ENCODE measurements around the gene SERF2. TPM values are rescaled to one million over a fixed set of nuclear protein-coding genes. Genes with fewer than 3 reads are reported as not detected.

Gene SERF2
- total RNA-seq, 4 donors from 2014 or later, result 491 to 646 (median 617) TPM

DNA sequence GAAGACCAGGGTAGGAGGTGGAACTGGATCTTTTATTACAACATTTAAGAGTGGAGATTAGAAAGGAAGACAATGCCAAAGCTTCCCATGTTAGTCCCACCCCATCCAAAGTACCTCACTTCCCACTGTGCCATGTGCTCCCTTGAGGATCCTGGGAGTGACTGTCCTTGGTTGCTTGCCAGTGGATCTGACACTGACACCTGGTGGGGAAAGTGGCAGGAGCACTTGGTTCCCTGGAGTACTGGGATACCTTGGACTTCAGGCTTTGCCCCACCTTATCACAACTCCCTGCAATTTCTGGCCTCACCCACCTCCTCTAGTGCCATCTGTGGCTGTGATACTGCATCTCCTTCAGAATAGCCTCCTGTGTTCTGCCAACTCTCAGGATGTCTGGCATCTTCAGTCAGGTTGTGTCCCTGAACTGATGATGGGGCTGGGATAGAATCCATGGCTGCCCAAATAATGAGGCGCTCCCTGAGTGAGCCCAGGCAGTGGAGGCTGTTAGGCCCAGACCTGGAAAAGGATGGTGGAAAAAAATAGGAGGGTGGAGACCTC, 16.6 kb upstream of the SERF2 start:
- DNase-seq, result peak in 1 of 2 donors; percentile 75
- no peaks in the 10 kb centered on the region for H3K27me3 ChIP-seq
- H3K9me3 ChIP-seq, result no peaks in the 10 kb centered on the region
- ATAC-seq, result peak; percentile 53 to 61
- in situ Hi-C loops (cut with MboI; ENCODE audit: low sequenced_read_pairs in 4 of 4) (loop anchor here in 1 of 4 donors (25.0 kb wide), 2 partner anchors 937 to 1862 kb away; partner anchors contain the start of genes B2M, PATL2 and SQOR), intact Hi-C loops (cut with DNase I; ENCODE audit: low total_unique reads) (loop anchor here (10.0 kb wide), 1 partner anchor 331 kb away; no protein-coding TSS in a partner anchor)
- peaks cover 0 to 37% of the 10 kb centered on the region in 2 donors for H3K36me3 ChIP-seq
- no peak overlapping the region for H3K4me3 ChIP-seq
- TF ChIP-seq, protein P1, sequence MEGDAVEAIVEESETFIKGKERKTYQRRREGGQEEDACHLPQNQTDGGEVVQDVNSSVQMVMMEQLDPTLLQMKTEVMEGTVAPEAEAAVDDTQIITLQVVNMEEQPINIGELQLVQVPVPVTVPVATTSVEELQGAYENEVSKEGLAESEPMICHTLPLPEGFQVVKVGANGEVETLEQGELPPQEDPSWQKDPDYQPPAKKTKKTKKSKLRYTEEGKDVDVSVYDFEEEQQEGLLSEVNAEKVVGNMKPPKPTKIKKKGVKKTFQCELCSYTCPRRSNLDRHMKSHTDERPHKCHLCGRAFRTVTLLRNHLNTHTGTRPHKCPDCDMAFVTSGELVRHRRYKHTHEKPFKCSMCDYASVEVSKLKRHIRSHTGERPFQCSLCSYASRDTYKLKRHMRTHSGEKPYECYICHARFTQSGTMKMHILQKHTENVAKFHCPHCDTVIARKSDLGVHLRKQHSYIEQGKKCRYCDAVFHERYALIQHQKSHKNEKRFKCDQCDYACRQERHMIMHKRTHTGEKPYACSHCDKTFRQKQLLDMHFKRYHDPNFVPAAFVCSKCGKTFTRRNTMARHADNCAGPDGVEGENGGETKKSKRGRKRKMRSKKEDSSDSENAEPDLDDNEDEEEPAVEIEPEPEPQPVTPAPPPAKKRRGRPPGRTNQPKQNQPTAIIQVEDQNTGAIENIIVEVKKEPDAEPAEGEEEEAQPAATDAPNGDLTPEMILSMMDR (IDR thresholded peaks at IDR 0.05 in 4 of 5, conservative IDR thresholded peaks at IDR 0.05 in 1 of 5), result peak in 4 of 5 experiments; percentile 14 to 37 (median 24)
- no peak for TF ChIP-seq POLR2A (IDR thresholded peaks at IDR 0.05)
- peaks cover 9 to 11% of the 10 kb centered on the region in 2 donors for H3K4me1 ChIP-seq
- H3K27ac ChIP-seq, result peak overlapping the region; percentile 86 to 90 (median 88)

DNA sequence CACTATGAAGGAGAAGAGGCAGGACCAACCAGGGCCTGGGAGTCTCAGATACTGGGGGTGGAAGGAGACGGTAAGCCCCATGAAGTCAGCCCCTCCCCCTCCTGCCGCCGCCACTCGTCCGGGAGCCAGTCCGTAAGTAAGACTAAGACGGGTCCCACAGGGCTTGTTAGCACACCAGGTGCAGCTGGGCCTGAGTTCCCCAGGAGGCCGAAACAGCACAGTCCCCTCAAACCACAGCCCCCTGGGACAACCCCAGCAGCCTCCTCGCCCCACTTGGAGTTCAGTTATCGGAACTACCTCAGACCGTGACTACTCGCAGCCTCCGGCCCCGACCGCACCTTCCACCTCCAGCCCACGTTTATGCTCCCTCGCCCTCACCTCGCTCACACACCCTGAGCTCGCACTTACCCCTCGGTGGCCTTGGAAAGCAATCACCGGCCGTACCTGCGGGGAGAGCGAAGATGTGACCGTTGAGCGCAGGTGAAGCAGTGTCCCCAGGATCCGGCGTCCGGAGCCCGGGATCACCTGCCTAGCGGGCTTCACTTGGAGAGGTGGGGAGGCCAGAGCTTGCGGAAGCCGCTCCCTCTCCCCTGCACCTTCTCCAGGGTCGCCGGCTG, 15.9 kb upstream of the SERF2 start:
- DNase-seq (peak in 1 of 2 donors; percentile 37), ATAC-seq (no peak)
- Histone ChIP-seq H3K4me1 (peaks cover 9 to 11% of the 10 kb centered on the region in 2 donors), H3K27me3 (no peaks in the 10 kb centered on the region), H3K27ac (peak overlapping the region; percentile 86 to 90 (median 88)), H3K36me3 (peaks cover 0 to 30% of the 10 kb centered on the region in 2 donors), H3K9me3 (no peaks in the 10 kb centered on the region), H3K4me3 (peak overlapping the region; percentile 61 to 84 (median 76))
- intact Hi-C loops (cut with DNase I; ENCODE audit: low total_unique reads), result loop anchor here (2.0 to 10.0 kb wide), 2 partner anchors 29 to 331 kb away; partner anchors contain the start of gene PDIA3
- in situ Hi-C loops (cut with MboI; ENCODE audit: low sequenced_read_pairs in 4 of 4), result loop anchor here in 1 of 4 donors (25.0 kb wide), 2 partner anchors 936 to 1861 kb away; partner anchors contain the start of genes B2M, PATL2 and SQOR
- TF ChIP-seq POLR2A (IDR thresholded peaks at IDR 0.05), result no peak
- TF ChIP-seq, protein P1 (IDR thresholded peaks at IDR 0.05 in 4 of 5, conservative IDR thresholded peaks at IDR 0.05 in 1 of 5), result no peak

DNA sequence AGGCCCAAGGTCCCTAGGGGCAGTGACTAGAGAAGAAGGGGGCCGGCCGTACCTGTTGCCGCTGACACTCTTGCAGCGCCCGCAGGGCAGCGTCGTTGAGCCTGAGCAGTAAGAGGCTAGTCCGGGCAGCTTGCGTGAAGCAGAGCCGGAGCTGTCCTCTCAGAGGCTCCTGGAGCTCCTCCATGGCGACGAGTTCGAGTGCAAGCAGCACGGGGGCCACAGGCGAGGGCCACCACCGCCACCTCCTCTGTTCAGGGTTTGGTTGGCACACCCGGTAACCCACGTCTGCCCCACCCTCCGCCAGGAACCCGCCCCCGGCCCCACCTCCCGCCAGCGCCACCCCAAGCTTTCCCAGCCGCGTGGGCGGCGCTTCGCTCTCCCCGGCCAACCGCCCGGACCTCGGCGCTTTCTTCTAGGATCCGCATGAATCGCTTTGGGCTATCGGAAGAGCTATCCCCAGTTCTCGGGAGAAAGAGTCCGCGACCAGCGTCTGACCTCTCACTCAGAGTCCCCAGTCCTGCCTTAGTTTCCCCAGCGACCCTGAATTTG, 15.3 kb upstream of the SERF2 start, which contains the start of gene ELL3:
TSS of gene ELL3 (minus strand) at position 249 of the 549 bp plus-strand sequence. CDS start at position 184, 65 bp downstream.
- intact Hi-C loops (cut with DNase I; ENCODE audit: low total_unique reads), result loop anchor here (1.0 to 10.0 kb wide), 3 partner anchors 16 to 332 kb away; partner anchors contain the start of genes PDIA3 and SERF2
- peak; percentile 68 to 73 for ATAC-seq

More for the DNA sequence above, 15.3 kb upstream of the SERF2 start, which contains the start of gene ELL3:
- peak; percentile 40 to 60 for DNase-seq
- Histone ChIP-seq H3K4me3 (peak within 1 kb of the TSS; percentile 61 to 84 (median 76)), H3K9me3 (no peaks in the 10 kb centered on the region), H3K27me3 (no peaks in the 10 kb centered on the region), H3K36me3 (peaks cover 0 to 24% of the 10 kb centered on the region in 2 donors), H3K27ac (peak within 1 kb of the TSS; percentile 86 to 90 (median 88)), H3K4me1 (peaks cover 9 to 11% of the 10 kb centered on the region in 2 donors)
- TF ChIP-seq, protein P1 (IDR thresholded peaks at IDR 0.05 in 4 of 5, conservative IDR thresholded peaks at IDR 0.05 in 1 of 5), result no peak
- TF ChIP-seq POLR2A (IDR thresholded peaks at IDR 0.05), result peak; percentile 25 to 43
- in situ Hi-C loops (cut with MboI; ENCODE audit: low sequenced_read_pairs in 4 of 4), result loop anchor here in 1 of 4 donors (25.0 kb wide), 2 partner anchors 936 to 1861 kb away; partner anchors contain the start of genes B2M, PATL2 and SQOR
